ENCODE results near the gene GBX1.

DNA sequence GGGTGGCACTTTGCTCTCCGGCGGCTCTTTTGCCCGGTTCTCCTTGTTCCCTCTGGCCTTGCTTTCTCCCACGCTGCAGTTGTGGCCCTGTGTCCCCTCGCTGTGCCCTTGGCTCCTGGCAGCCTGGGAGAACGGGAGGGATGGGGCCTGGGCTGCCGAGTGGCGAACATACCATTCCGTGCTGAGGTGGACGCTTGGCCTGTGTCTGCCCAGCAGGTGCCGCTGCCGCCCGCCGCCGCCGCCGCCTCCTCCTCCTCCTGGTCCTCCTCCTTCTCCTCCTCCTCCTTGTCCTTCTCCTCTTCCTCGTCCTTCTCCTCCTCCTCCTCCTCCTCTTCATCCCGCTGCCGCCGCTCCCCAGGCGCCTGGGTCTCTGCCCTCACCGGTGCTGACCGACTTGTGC, 45.2 kb downstream of the GBX1 start:
- TF ChIP-seq, protein P1, sequence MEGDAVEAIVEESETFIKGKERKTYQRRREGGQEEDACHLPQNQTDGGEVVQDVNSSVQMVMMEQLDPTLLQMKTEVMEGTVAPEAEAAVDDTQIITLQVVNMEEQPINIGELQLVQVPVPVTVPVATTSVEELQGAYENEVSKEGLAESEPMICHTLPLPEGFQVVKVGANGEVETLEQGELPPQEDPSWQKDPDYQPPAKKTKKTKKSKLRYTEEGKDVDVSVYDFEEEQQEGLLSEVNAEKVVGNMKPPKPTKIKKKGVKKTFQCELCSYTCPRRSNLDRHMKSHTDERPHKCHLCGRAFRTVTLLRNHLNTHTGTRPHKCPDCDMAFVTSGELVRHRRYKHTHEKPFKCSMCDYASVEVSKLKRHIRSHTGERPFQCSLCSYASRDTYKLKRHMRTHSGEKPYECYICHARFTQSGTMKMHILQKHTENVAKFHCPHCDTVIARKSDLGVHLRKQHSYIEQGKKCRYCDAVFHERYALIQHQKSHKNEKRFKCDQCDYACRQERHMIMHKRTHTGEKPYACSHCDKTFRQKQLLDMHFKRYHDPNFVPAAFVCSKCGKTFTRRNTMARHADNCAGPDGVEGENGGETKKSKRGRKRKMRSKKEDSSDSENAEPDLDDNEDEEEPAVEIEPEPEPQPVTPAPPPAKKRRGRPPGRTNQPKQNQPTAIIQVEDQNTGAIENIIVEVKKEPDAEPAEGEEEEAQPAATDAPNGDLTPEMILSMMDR (IDR thresholded peaks at IDR 0.05): no peak
- TF ChIP-seq ZFX (IDR thresholded peaks at IDR 0.05; ENCODE audit: borderline replicate concordance): no peak
